ENCODE results near the gene ANKRD11.

DNA sequence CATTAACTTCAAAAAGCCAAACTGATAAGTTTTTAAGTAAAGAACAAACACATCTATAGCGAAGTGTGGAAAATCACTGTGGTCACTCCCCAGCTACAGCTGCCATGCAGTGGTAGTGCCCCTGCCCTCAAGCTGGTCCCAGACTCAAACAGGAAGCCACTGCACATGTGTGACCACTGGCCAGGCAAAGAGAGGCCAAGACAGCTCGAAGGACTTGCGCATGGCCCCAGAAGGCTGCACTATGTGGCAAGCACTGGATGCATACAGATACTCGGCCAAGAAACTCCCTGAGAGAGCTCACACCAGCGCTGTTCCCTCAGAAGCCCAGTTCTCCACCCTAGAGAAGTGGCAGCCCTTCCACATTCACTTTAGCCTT lies 82.4 kb downstream of the ANKRD11 start:
- TF ChIP-seq, protein P1, sequence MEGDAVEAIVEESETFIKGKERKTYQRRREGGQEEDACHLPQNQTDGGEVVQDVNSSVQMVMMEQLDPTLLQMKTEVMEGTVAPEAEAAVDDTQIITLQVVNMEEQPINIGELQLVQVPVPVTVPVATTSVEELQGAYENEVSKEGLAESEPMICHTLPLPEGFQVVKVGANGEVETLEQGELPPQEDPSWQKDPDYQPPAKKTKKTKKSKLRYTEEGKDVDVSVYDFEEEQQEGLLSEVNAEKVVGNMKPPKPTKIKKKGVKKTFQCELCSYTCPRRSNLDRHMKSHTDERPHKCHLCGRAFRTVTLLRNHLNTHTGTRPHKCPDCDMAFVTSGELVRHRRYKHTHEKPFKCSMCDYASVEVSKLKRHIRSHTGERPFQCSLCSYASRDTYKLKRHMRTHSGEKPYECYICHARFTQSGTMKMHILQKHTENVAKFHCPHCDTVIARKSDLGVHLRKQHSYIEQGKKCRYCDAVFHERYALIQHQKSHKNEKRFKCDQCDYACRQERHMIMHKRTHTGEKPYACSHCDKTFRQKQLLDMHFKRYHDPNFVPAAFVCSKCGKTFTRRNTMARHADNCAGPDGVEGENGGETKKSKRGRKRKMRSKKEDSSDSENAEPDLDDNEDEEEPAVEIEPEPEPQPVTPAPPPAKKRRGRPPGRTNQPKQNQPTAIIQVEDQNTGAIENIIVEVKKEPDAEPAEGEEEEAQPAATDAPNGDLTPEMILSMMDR (IDR thresholded peaks at IDR 0.05): no peak
- no peak for TF ChIP-seq POLR2A (IDR thresholded peaks at IDR 0.05)
